NCI-H526 treated with DMSO at 0.1 percent for 48 hours (cell line): ENCODE results near the gene CATSPER1.
"Not testable (repeated sequence)": the region's sequence is repeated elsewhere in the genome, so short reads cannot be mapped to it uniquely, and the experiment has no call there.

Experiments
- DNase-seq: peaks from one replicate; lab custom pipeline; 2025; lab: John Stamatoyannopoulos, UW

The CATSPER1 gene

DNA sequence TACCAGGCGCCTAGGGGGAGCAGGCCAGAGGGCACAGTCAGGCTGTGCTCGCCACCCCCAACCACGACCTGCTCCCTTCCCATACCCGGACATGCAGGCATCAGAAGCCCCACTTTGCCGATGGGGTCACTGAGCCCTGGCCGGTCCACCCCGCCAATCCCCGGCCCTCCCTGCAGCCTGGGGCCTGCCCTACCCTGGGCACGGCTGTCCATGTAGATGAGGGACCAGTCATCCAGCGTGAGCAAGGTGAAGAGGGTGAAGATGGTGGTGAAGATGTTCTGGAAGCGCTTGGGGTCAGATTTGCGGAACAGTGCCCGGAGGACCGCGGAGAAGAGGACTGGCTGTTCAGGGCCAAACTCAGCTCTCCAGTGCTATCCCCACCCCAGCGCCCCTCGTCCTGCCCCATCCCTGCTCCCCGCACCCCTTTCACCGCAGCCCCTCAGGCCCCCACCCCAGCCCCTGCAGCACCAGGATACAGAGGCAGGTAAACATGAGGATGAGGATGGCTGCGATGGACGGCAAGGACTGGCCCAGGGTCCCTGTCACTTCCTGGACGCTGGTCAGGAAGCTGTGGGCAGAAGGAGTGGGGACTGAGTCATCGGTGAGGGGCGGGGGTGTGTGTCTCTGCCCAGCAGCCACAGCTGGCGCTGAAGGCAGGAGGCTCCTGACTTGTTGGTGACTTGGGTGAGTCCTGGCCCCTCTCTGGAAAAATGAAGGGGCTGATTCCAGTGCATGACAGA is 5.5 kb downstream of the CATSPER1 start:
- DNase-seq: no peak

DNA sequence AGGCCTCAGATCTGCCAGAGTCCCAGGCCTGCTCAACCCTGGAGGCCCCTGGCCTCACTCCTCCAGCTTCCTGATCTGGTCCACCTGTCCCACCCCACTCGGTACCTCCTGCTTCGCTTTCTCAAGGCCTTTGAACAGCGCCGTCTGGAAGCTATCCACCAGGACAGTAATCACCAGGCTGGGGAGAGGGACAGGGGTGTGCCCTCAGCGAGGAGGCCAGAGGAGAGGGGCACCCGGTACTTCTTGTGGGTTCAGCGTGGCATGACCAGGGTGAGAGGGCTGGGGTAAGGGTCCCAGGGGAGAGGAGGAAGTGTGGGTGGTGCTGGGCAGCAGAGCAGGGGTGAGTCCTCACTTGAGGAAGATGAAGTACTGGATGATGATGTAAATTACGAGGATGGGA is 6.1 kb downstream of the CATSPER1 start:
- DNase-seq: no peak

DNA sequence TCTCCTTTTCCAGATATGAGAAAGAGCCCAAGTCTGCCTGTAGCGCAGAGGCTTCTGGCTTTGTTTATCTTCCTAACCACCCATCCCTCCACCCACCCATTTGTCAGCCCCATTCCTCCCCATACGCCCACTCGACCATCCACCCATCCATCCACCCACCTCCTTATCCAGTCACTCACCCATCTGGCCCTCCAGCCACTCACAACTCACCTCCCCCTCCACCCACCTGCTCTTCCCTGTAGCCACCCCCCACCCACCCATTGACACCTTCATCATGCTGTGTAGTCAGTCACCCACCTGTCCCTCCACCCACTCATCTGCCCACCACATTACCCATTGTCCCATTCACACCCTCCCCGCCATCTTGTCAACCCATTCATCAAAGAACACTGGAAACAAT is 9.0 kb downstream of the CATSPER1 start:
- no peak for DNase-seq

DNA sequence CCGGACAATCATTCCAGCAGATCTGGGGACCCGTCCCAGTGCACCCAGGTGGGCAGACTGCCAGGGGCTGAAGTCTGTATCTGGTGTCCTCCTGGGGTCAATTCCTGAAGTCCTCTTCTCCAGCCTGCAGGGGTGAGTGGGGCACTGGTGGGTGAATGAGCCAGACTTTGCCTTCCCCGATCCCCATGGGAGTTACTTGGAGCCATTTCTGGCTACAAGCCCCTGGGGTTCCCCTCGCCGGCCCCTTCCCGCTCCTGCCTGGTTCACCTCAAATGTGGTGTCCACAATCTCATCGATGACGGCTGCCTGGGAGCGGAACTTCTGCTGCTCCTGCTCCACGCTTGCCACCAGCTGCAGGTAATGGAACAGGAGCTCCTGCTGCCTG is 9.5 kb downstream of the CATSPER1 start:
- DNase-seq: no peak

DNA sequence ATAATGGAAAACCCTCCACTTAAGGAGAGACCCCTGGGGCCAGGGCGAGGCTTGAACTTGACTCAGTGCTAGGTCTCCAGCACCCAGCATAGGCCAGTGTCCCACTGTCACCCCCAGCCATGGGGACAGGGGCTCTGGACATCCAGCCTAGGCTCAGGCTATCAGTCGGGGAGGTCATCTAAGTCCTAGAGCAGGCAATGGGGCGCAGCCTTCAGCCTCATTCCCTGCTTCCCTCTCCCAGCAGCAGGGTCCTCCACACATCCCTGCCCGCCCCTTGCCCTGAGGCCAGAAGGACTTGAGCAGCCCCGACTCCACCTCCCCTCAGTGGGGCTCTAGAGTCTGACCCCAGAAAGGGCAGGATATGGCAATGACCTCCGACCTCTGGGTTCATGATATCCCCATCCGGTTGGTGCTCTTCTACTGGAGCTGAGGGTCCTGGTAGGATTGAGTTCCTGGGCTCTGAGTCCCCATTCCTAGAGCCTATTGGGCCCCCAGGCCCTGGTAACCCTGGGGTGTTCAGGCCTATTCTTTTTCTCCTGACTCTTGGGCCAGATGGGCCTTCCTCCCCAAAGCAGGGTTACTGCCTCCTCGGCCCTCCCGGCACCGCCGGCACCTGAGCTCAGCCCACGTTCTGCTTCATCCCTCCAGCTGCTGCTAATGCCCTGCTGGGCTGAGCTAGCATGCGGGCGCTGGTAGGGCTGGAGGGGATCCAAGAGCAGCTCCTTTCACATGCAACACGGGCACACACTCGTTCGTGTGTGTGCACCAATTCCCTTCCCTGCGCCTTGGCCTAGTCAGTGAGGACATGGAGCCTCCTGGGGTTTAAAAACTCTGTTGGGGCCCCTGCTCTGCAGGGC is 10.1 kb downstream of the CATSPER1 start:
- no peak for DNase-seq

DNA sequence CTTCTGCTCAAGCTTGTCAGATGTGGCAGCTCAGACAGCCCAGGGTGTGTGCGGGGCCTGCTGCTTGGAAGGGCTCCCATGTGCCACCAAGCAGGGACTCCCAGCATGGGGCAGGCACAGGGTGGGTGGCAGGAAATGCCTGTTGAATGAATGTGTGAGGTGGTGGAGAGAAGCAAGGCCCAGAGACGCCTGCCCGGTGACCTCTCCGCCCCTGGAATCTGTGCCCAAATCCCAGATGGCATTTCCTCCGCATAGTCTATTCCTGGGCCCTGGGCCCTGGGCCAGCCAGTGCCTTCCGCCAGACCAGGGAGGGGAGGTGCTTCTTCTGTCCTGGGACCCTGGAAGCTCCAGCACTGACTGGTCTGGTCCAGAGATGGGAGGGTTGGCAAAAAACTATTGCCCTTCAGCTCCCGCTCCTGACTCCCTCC is 10.8 kb downstream of the CATSPER1 start:
- DNase-seq: no peak

DNA sequence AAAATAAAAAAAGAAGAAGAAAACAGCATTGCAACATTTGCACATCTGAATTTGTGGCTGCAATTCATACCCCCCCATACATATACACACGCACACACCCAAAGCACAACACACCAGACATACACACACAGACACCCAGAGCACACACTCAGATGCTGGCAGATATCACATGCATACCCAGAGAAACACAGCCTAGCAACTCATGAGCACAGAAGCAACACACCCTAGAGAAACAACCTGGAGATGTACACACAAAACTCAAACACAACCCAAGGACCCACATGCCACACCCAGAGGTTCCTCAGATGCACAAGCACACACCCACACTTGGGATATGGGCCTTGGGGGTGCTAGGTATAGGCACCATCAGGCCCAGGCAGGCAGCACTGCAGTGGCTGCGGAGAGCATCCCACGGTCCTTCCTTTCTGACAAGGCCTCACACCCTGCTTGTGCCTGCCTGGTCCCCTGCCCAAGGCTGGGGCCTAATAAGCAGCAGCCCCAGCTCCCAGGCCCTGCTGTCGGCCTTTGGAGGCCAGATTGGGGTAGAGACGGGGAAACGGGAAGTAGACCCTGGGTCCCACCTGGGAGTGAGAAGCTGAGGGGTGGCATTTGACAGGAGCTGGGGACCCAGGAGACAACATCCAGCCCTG is 11.3 kb downstream of the CATSPER1 start:
- DNase-seq: no peak

DNA sequence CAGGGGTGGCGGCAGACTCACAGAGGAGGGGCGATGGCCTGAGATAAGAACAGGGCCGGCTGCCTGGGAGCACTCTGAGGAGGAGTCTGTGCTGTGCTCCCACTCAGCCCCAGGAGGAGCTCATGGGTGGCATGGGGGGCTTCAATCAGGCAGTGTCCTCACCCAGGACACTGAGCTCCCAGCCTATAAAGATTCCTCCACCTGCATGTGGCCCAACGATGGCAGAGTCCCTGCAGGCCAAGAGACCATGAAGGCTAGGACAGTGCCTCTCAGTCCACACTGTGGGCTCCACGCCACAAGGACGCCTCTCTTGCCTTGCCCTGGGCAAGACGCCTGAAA is 12.5 kb downstream of the CATSPER1 start:
- DNase-seq: no peak

DNA sequence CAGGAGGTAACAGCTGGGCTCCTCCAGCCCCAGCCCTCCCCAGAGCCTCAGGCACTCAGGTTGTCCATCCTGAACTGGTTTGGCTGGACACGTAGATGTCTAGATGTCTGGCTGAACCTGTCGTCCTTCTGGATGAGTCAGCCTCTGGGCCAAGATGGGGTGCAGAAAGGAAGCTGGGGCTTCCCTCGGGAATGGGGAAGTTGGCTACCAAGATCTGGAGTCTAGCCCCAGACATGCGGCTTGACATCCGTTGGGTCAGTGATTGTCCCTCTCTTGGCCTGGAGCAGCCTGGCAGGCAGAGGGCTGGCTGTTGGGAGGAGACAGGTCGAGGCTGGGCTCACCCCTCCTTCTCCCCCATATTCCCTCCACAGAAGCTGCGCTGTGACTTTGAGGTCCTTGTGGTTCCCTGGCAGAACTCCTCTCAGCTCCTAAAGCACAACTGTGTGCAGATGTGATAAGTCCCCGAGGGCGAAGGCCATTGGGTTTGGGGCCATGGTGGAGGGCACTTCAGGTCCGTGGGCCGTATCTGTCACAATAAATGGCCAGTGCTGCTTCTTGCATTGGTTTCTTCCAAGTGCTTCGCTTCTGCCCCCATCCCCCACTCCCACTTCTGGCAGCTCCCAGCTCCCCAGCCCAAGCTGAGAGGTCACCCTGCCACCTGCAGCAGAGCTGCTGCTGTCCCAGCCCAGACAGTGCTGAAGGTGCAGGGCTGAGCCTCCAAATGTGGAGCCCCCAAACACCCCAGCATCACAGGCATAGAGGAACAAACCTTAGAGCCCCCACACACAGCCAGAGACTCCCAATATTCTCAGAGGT is 13.1 kb downstream of the CATSPER1 start:
- DNase-seq: no peak

DNA sequence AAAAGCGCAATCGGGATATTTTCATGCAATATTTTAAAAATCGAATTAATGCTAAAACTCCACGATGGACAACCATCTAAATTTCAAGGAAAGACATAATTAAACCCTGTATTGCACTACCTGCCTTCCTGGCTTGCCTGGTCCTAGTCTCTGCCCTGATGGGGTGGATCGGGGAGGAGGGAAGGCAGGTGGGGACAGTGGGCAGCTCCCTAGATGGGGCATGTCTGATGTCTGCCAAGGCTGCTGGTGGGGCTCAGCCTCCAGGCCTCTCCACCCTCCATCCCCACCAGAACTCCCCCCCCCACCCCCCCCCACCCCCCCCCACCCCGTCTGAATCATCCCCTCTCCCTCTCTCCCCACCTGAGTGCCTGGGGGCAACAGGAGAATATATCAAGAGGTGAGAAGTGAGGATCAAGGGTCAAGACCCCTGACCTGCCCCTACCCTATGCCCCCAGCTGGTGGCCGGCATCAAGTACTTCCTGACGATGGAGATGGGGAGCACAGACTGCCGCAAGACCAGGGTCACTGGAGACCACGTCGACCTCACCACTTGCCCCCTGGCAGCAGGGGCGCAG is 13.8 kb downstream of the CATSPER1 start:
- no peak for DNase-seq

DNA sequence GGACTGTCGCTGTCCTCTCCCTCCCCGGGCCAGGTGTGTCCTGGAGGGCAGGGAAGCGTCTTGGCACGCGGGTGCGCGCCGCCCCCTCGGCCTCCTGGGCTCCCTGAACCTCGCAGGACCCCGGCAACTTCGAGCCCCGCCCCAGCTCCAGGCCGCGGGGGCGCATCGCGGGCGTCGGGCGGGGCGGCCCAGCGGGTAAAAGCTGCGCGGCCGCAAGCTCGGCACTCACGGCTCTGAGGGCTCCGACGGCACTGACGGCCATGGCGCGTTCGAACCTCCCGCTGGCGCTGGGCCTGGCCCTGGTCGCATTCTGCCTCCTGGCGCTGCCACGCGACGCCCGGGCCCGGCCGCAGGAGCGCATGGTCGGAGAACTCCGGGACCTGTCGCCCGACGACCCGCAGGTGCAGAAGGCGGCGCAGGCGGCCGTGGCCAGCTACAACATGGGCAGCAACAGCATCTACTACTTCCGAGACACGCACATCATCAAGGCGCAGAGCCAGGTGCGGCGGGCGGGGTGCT is 14.4 kb downstream of the CATSPER1 start, which contains the start of gene CST6:
Gene CST6 (plus strand): TSS at position 224 of the 519 bp plus-strand sequence. CDS start 37 bp downstream, at position 261.
- DNase-seq: no peak

DNA sequence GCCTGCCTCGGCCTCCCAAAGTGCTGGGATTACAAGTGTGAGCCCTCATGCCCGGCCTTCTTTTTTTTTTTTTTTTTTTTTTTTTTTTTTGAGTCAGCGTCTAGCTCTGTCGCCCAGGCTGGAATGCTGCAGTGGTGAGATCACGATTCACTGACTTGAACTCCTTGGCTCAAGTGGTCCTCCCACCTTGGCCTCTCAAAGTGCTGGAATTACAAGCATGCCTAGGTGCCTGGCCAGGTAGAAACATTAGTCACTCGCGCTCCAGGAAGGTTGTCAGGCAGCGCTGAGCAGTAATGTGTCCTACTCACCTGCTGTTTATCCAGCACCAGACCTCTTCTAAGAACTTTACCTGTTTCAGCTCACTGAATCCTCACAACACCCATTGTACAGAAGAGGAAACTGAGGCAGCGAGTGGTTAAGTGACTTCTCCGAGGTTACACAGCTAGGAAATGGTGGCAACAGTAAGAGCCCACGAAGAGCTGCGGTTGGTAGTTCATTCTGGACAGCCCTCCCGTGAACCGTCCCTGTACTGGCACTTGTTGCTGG is 15.0 kb downstream of the CATSPER1 start:
- no peak for DNase-seq

DNA sequence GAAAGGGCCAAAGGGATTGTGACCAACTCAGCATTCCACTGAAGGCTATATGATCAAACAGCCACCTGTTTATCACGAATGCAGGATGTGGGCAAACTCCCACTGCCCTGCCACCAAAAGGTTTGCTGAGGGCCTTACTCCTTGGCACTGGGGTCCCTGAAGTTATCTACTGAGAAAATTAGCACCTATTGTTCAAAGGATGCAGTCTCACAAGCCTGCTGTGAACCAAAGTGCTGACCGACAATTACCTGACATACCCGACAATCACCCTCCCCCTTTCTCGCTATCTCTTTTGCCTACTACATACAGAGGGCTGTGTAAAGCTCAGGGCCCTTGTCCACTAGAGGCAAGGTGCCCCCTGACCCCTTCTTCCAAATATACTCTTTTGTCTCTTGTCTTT is 16.2 kb downstream of the CATSPER1 start:
- not testable (repeated sequence) for DNase-seq

DNA sequence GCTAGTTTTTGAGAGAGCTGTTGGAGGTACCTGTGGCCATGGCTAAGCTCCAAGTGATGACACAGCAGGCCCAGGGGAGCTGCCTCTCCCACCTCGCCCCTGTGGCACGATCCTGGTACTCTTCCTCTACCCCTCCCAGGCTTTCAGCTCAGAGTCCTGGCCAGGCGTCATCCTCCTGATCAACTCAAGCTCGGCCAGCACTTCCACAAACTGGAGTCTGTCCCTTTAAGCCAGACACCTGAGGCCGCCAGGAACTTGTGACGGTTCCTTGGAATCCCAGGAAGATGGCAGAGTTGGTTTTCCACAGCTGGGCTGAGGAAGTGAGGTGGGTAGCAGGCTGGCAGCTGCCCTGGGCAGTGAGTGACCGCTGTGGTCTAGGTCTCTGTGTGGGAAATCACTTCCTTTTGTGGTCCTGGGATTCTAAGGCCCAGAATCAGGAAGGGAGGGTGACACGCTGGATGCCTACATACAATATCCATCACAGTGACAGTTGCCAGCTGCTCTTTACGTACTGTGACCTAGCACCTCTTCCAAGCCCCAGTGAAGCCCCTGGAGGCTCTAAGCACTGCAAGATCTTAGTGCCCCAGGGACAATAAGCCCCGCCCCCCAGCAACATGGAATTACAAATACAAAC is 17.7 kb downstream of the CATSPER1 start:
- no peak for DNase-seq

DNA sequence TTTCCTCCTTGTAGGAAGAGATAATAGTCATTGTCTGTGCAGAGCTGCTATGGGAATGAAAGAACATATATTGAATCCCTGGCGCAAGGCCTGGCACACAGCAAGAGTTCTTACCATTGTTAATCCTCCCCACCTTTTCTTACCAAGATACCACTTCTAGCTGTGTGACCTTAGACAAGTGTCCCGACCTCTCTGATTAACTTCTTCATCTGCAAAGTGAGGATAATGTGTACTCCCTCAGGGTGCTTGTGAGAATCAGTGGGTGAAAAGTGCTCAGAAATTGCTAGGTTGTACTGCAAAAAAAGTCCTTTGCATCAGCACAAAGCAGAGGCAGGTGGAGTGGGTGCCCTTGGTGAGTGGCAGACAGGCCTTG is 18.2 kb downstream of the CATSPER1 start:
- no peak for DNase-seq

DNA sequence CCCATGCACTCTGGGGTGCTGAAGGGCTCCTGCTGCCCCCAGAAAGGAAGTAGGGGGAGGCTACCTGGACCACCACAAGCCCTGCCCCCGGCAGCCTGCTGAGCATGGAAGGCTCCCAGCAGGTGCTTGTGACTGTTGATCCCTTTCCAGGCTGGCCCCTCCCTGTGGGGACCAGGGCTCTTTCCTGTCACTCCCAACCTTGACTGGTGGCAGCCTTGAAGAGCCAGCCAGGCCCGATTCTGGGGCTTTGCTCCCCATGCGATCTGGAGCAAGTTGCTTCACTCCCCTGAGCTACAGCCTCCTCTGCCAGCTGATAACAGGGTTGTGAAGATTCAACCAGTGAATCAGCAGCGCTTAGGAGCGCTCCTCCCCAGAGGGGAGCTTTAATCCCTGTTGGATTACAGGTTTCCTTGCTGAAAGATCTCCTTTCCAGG is 19.1 kb downstream of the CATSPER1 start:
- DNase-seq: no peak

DNA sequence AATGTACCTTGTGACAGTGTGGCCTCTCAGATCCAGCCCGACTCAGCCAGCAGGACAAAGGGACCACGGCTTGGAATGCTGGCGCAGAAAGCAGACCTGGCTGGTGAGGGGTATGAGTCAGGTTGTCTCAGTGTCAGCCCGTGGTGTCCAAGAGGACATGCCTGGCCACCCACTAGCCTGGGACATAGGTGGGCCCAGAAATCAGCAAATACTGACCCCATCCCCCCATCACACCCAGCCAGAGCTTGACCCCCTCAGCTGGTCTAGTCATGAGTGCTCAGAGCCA is 19.4 kb downstream of the CATSPER1 start:
- DNase-seq: no peak

DNA sequence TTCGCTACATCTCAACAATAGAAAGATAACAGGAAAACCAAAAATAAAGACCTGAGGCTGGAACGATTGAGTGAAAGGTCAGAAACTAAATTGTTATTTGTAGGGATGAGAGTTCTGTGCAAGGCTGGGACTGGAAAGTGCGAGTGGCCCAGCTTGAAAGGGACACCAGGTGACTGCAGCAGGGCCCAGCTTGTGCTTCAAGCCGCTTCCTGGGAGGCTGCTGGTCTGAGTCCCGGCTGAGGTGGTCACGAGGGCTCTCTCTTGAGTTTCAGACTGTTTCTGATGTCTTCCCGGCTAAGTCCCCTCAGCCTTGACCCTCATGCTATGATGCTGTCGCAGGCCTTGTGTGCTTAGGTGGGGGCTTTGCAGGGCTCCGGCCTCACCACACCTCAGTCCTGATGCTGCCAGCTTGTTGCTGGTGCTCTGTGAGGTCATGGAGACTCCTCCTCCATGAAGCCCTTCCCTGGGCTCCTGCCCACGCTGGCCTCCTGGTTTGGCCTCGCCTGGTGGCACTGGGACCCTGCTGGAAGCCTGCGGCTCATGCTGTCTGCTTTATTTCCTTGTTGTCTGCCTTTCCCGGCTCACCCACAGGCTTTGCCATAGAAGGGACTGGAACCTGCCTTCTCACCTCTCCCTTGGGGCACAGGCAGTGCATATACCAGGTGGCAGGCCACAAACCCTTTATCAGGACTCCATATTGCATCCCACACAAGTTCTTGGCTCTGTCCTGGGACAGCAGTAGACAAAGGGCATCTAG is 20.0 kb downstream of the CATSPER1 start:
- DNase-seq: no peak

DNA sequence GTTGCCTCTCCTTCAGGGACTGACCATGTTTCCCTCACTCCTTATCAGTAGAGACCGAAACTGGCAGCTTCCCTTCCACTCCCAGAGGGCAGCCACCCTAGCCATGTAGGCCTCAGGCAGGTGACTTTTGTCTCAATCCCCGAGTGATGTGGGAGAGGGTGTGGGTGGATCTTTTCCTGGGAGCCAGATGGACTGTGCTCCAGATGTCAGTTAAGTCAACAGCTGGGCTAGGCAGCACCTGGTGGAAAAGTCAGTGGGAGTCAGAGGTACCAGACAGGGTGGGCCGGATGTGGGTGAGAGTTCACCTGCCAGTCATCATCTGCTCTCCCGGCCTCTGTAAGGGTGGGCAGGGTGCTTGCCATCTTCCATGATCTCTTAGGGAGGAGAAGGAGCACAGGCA is 22.1 kb downstream of the CATSPER1 start:
- no peak for DNase-seq

DNA sequence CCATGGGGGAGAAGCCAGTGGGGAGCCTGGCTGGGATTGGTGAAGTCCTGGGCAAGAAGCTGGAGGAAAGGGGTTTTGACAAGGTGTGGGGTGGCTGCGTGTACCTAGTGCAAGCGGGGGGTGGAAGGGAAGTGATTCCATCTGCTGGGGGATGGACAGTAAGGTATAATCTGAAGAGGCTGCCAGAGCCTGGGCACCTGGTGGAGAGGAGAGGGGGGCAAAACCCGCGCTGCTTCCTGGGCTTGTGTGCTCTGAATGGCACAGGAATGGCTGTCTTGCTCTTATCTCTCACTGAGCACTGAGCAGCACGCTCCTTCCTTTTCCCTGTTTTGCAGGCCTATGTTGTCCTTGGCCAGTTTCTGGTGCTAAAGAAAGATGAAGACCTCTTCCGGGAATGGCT is 23.0 kb downstream of the CATSPER1 start:
- no peak for DNase-seq
